B cell (primary cell): Measurements from ENCODE around the gene MST1. TPM values are rescaled to one million over a fixed set of nuclear protein-coding genes. Genes with fewer than 3 reads are reported as not detected.

Source experiments
- ATAC-seq: fragments of 200-7000 bp; cut with Tn5 transposase; one replicate; pipeline ENCODE4 v1.10.0; 2021; ENCODE audit warnings: low read depth, mild to moderate bottlenecking, moderate number of reproducible peaks, moderate library complexity
- CTCF ChIA-PET: fragments of 350-600 bp; sonication (Branson Sonifier 250); formaldehyde crosslinking; loops from one replicate; lab custom pipeline; 2021; ENCODE audit warnings: antibody characterized with exemption, inconsistent platforms; lab: Charles Lee
- POLR2A ChIA-PET: fragments of 350-600 bp; sonication (Branson Sonifier 250); formaldehyde crosslinking; loops from one replicate; lab custom pipeline; 2021; ENCODE audit warnings: antibody characterized with exemption; lab: Charles Lee
- DNase-seq: peaks from one replicate; pipeline ENCODE4 v3.0.0; 2013
- H2AFZ ChIP-seq: 2 replicates; pipeline ENCODE4 v1.6.1; 2012; ENCODE audit warnings: mild to moderate bottlenecking, low read depth, low read length; ENCODE audit not compliant: insufficient read depth, poor library complexity, severe bottlenecking
- H3K27ac ChIP-seq, 2 donors: 1 replicate in 1 of 2; 2 replicates in 1 of 2; pipeline ENCODE4 v1.5.1; 2012 to 2013; ENCODE audit warnings: low read length in 2 of 2, mild to moderate bottlenecking in 2 of 2, moderate library complexity in 1 of 2
- H3K27me3 ChIP-seq, 4 experiments: fragments of 200-600 bp in 1 of 4; sonication (generic) in 1 of 4; replicated peaks in 1 of 4; 1 replicate in 2 of 4; 2 replicates in 2 of 4; pipeline versions ENCODE4 v1.6.1 to v1.7.0; 2013 to 2016; ENCODE audit warnings: low read length in 3 of 4, mild to moderate bottlenecking in 2 of 4, mixed read lengths in 1 of 4, moderate library complexity in 1 of 4; ENCODE audit not compliant: insufficient read depth in 4 of 4, control insufficient read depth in 3 of 4; ENCODE audit errors: control extremely low read depth in 1 of 4
- H3K36me3 ChIP-seq, 2 experiments: replicated peaks in 1 of 2; 1 replicate in 1 of 2; 2 replicates in 1 of 2; pipeline versions ENCODE4 v1.6.1 to v1.7.1; 2013; ENCODE audit warnings: low read length in 1 of 2; ENCODE audit not compliant: insufficient read depth in 2 of 2, control insufficient read depth in 1 of 2; ENCODE audit errors: control extremely low read depth in 1 of 2, extremely low read depth in 1 of 2
- H3K4me1 ChIP-seq, 2 donors: fragments of 200-600 bp in 1 of 2; sonication (generic) in 1 of 2; 1 replicate in 1 of 2; 2 replicates in 1 of 2; pipeline versions ENCODE4 v1.5.1 to v1.6.1; 2013 to 2017; ENCODE audit warnings: low read length in 2 of 2; ENCODE audit not compliant: control insufficient read depth in 2 of 2, insufficient read depth in 2 of 2
- H3K4me2 ChIP-seq: replicated peaks from 2 replicates; pipeline ENCODE3; 2012; ENCODE audit warnings: mild to moderate bottlenecking, low read depth, low read length; ENCODE audit not compliant: poor library complexity, severe bottlenecking
- H3K4me3 ChIP-seq, 5 experiments: fragments of 200-600 bp in 1 of 5; sonication (generic) in 1 of 5; 1 replicate in 3 of 5; 2 replicates in 2 of 5; pipeline versions ENCODE4 v1.5.1 to v1.7.0; 2011 to 2016; ENCODE audit warnings: low read length in 4 of 5, mild to moderate bottlenecking in 4 of 5, low read depth in 2 of 5, control low read depth in 1 of 5, moderate library complexity in 1 of 5; ENCODE audit not compliant: insufficient read depth in 1 of 5; ENCODE audit errors: control extremely low read depth in 1 of 5, extremely low read depth in 1 of 5
- H3K79me2 ChIP-seq: fragments of 200-600 bp; sonication (generic); one replicate; pipeline ENCODE4 v1.6.0; 2016; ENCODE audit warnings: low read length; ENCODE audit not compliant: control insufficient read depth, insufficient read depth
- H3K9ac ChIP-seq: fragments of 200-600 bp; sonication (generic); 2 replicates; pipeline ENCODE4 v1.6.1; 2017; ENCODE audit warnings: mild to moderate bottlenecking, low read length, moderate library complexity
- H3K9me3 ChIP-seq, 3 donors: one replicate each; pipeline versions ENCODE4 v1.6.1 to v1.7.1; 2013; ENCODE audit warnings: low read length in 2 of 3; ENCODE audit not compliant: control insufficient read depth in 2 of 3, insufficient read depth in 1 of 3; ENCODE audit errors: control extremely low read depth in 1 of 3
- H4K20me1 ChIP-seq: 2 replicates; pipeline ENCODE4 v1.6.0; 2012; ENCODE audit warnings: mild to moderate bottlenecking, low read length; ENCODE audit not compliant: insufficient read depth, control insufficient read depth, poor library complexity, severe bottlenecking
- H3K27ac Mint-ChIP-seq: one replicate; pipeline ENCODE4 v1.8.0; 2021; ENCODE audit warnings: mixed read lengths
- H3K27me3 Mint-ChIP-seq: one replicate; pipeline ENCODE4 v1.8.0; 2021; ENCODE audit warnings: mixed read lengths
- H3K4me1 Mint-ChIP-seq: one replicate; pipeline ENCODE4 v1.8.0; 2021; ENCODE audit warnings: mixed read lengths
- H3K4me3 Mint-ChIP-seq: one replicate; pipeline ENCODE4 v1.8.0; 2021; ENCODE audit warnings: mixed read lengths
- H3K9me3 Mint-ChIP-seq: one replicate; pipeline ENCODE4 v1.8.0; 2022; ENCODE audit warnings: mixed read lengths; ENCODE audit not compliant: insufficient read depth
- CTCF ChIP-seq: fragments of 200-600 bp; IDR thresholded peaks from one replicate; pipeline ENCODE4 v1.8.0; 2022; ENCODE audit warnings: antibody characterized with exemption, mild to moderate bottlenecking
- EZH2 ChIP-seq: IDR thresholded peaks from 2 replicates; pipeline ENCODE4 v1.6.1; 2012; ENCODE audit warnings: borderline replicate concordance, low read depth, mild to moderate bottlenecking, moderate library complexity, low read length; ENCODE audit not compliant: insufficient read depth, poor library complexity, severe bottlenecking
- WGBS: methylation state at CpG from one replicate; pipeline ENCODE4 v1.1.5; 2013; ENCODE audit warnings: missing lambda C conversion rate; ENCODE audit not compliant: insufficient coverage; 5-methylcytosine and 5-hydroxymethylcytosine counted together
- intact Hi-C: fragments of 100-400 bp; cut with micrococcal nuclease; formaldehyde crosslinking; loops from one replicate; pipeline ENCODE4 v1.10.0; 2022
- polyA plus RNA-seq: library from polyadenylated mRNA; depleted of rRNA; stranded (reverse); fragments of >200 nt; gene quantifications from 2 replicates; pipeline ENCODE4 v1.2.3, GENCODE V29; 2012
- total RNA-seq, 2 donors: library from RNA; stranded (reverse); fragments of 120-200 nt in 1 of 2; gene quantifications; 1 replicate in 1 of 2; 2 replicates in 1 of 2; pipeline versions ENCODE4 v1.2.3 to v1.2.4, GENCODE V29; 2013 to 2022

The MST1 gene
- total and polyA plus RNA-seq, 2 donors (not counting 1 experiment from before 2014, with no cell fraction given), result 14.5 to 26.4 TPM

- TF ChIP-seq EZH2 (no peak), CTCF (no peak)
- DNase-seq (peak; percentile 33), ATAC-seq (no peak)
- Histone ChIP-seq H3K27ac (no peak overlapping the region), H3K9ac (no peak overlapping the region), H4K20me1 (no peaks in the 10 kb centered on the region), H3K79me2 (peaks cover 4% of the 10 kb centered on the region), H3K9me3 (no peaks in the 10 kb centered on the region), H3K27me3 (no peaks in the 10 kb centered on the region), H3K36me3 (peaks cover 0 to 28% of the 10 kb centered on the region in 2 experiments), H3K4me3 (no peak overlapping the region), H3K4me2 (no peak overlapping the region), H2AFZ (no peak overlapping the region), H3K4me1 (peaks cover 27 to 48% of the 10 kb centered on the region in 2 donors)
- Mint-ChIP-seq H3K9me3 (no peaks in the 10 kb centered on the region), H3K4me1 (peaks cover 52% of the 10 kb centered on the region), H3K27me3 (no peaks in the 10 kb centered on the region), H3K27ac (peak overlapping the region; percentile 81), H3K4me3 (peak overlapping the region; percentile 54)
- ChIA-PET POLR2A (interaction anchor here (0.6 to 3.0 kb wide), 2 partner anchors 82 to 714 kb away, joined by 4 to 9 read pairs; partner anchors contain the start of gene INKA1), CTCF (interaction anchor here (1.1 to 3.2 kb wide), 2 partner anchors 20 to 118 kb away, joined by 3 to 22 read pairs; no protein-coding TSS in a partner anchor)
- 92% methylated on average over 4 of the region's 4 CpGs for WGBS
- intact Hi-C loops, result no loop called here
Measured at GRCh38 chr3:49720855-49721595, 31.8 kb upstream of the MST1 start.
